Measurements from ENCODE around the gene VRK1.

VRK1 gene

GRCh38 chr14:96792591-96792990 is 4.6 kb upstream of the VRK1 start:
- no peak for DNase-seq

DNA sequence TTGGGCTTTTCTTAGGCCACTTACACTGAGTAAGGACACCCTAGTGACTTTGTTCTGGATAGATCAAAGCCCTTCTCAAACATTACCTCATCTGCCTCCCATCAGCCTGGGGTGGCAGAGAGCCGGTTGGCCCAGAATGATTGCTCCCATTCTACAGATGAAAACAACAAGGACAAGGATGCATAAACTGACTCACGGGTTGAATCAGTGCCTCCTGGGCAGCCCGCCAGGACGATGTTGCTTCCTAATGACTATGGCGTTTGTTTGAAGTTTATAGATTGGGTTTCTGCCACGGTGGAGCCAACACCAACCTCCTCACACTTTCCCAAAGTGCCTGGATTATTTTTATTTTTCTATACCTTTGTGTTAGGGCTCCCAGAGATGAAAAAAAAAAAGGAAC is 3.6 kb upstream of the VRK1 start:
- no peak for DNase-seq

GRCh38 chr14:96795109-96795828 is 1.9 kb upstream of the VRK1 start:
- DNase-seq: no peak

DNA sequence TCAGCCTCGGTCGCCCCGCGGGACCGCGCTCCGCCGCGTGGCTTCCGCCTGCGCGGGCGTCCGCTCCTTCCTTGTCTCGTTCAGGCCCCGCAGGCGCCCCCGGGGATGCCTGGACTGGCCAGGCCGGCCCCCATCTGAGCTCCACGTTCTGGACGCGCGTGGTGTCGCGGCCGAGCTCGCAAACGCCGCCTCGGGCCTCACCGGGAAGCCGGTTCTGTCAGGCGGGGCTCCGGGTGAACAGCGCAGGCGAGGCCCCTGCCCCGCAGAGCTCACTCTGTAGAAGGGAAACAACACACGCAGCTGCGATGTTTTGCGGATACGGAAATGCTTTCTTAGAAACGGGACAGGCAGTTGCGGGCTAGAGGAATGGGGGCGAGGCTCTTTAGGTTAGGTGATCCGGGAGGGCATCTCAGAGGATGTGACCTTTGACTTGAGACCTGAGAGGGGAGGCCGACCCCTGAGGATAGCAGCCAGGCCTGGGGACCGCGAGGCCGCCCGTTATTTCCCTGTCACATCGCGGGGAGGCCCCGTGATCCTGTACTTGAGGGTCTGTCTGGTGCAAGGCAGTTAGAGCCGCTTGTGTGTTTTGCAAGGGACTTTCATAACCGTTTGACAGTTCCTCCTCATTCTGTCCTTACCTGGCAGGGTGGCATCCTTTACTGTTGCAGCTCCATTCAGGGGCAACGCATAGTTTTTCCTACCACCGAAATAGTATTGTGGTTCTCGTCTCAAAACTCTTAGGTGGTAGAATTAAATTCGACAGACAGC is 584 bp downstream of the VRK1 start:
- DNase-seq: peak; percentile 28

GRCh38 chr14:96798956-96799355 is 1.8 kb downstream of the VRK1 start:
- DNase-seq: no peak

DNA sequence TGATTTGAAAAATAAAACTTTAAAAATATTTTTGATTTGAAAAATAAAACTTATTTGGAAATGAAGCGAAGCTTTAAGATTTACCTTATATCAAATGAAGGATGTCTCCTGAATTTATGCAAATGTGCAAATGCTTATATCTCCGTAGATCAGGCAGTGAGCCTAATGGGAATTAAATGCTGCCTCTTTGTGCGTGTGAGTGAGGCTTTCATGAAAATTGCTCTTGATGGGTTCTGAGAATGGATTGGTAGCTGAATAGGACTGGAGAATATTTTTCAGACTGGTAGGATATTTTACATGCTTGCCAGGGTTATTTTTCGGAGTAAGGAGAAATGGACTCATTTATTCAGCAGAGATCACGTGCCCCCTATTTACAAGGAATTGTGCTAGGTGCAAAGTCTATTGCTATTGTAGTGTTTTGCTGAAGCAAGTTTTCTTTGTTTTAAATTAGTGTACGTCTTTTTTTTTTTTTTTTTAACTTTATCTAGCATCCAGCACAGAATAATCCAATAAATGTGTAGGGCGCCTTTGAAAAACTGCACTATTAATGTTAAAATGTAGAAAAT is 2.4 kb downstream of the VRK1 start:
- DNase-seq: no peak

DNA sequence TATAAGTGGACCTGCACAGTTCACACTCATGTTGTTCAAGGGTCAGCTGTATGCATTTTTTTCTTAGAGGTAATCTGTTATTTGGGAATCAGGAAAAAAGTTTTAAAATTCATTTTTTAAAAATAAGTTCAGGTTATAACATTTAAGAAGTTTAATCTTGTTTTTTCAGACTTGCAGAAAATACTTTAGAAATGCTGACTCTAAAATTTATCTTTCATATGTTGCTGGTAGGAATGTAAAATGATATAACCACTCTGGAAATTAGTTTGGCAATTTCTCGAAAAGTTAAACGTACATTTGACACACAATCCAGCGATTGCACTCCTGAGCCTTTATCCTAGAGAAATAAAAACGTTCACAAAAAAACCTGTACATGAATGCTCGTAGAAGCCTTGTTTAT is 4.7 kb downstream of the VRK1 start:
- DNase-seq: no peak

DNA sequence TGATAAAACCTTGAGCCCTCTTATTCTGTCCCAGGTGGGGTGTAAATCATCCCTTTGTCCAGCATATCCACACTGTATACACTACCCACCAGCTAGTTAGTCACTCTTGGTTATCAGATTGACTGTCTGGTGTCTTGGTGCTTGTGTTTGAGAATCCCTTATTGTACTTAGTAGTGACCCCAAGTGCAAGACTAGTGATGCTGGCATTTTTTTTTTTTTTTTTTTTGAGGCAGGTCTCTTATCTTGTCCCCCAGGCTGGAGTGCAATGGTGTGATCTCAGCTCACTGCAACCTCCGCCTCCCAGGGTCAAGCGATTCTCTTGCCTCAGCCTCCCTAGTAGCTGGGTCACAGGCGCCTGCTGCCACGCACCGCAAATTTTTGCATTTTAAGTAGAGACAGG is 5.8 kb downstream of the VRK1 start:
- DNase-seq: no peak

- DNase-seq: no peak
These were observed 6.8 kb downstream of the VRK1 start for GRCh38 chr14:96803958-96804357.

DNA sequence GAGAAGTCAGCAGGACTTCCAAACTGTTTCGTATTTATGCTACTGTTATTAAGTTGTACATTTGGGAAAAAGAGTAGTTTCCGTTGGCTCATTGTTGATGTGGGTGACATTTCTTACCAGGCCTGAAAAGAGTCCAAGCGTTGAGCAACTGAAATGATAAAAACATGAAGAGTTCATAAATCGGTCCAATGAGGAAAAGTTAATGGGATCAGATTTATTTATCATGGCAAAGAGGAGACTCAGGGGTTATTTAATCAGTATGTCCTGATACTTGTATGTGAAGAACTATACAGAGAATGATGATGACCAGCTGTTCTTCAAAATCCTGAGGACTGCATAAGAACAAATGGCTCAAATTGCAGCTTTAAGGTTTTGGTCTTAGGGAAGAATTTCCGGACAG is 7.7 kb downstream of the VRK1 start:
- no peak for DNase-seq

DNA sequence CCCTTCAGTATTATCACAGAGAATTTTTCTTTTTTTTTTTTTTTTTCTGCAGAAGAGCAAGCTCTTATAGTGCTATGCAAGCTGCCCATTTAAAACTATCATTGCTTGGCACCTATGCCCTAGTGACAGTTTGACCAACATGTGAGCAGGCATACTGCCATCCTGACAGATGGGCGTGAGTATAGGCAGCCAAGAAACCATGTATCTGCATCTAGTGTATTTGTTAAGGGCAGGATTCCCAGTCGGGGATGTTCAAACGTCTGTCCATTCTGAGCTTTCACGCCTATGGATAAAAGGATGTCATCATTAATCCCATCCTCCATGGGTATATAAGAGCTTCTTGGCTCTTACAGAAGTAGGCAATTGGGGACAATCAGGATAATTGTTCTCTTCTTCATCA is 8.8 kb downstream of the VRK1 start:
- no peak for DNase-seq

DNA sequence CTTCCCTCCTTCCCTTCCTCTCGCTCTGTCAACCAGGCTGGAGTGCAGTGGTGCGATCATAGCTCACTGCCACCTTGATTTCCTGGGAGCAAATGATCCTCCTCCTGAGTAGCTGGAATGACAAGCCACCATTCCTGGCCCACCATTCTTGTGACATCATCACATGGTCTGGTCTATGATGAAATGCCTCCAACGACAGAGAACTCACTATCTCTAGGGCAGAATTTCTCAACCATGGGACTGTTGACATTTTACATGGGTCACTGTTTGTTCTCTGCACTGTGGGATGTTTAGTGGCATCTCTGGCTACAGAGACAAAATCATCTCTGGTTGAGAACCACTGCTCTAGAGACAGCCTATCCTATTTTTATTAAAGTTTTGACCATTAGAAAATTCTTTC is 9.7 kb downstream of the VRK1 start:
- no peak for DNase-seq

DNA sequence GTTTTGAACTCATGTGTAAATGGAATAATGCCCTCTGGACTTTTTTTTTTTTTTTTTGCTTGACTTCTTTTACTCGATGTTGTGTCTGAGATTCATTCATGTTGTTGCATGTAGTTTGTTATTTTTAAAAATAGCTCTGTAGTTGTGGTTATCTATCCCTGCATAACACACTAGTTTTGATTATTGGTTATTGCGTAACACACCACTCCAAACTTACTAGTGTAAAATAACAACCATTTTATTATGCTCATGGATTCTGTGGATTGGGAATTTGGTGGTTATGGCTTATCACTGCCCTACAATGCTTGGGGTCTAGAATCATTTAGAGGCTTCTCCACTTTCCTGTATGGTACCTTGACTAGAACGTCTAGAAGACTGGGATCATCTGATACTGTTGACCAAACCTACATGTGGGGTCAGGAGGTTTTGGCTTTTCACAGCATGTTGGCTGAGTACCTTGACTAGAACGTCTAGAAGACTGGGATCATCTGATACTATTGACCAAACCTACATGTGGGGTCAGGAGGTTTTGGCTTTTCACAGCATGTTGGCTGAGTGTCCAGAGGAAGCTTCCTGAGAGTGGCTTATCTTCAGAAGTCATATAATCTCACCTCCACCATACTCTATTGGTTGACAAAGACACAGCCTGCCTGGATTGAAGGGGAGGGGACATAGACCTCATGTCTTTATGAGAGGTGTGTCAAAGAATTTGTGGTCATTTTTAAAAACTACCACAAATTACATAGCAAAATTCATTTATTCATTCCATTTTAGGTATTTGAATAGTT is 11.6 kb downstream of the VRK1 start:
- no peak for DNase-seq

- no peak for DNase-seq
These were observed 14.1 kb downstream of the VRK1 start for GRCh38 chr14:96811265-96811664.

DNA sequence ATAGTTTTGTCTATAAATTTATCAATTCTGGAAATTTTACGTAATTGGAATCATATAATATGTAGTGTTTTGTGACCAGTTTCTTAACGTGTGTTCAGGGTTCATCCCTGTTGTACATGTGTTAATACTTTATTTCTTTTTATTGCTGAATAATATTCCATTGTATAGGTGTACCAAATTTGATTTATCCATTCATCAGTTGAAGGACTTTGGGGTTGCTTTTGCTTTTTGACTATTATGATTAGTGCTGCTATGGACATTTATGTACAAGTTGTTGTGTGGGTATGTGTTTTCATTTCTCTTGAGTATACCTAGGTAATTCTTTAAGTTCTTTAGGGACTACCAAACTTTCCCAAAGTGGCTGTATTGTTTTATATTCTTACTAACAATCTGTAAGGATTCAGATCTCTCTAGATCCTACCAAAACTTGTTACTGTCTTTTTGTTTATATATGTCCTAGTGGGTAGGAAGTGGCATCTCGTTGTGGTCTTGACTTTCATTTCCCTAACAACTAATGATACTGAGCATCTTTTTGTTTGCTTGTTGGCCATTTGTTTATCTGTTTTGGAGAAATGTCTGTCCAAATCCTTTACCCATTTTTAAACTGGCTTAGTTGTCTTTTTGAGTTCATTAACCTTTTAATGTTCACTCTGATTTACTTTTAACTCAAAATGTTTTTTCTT is 14.9 kb downstream of the VRK1 start:
- DNase-seq: no peak

DNA sequence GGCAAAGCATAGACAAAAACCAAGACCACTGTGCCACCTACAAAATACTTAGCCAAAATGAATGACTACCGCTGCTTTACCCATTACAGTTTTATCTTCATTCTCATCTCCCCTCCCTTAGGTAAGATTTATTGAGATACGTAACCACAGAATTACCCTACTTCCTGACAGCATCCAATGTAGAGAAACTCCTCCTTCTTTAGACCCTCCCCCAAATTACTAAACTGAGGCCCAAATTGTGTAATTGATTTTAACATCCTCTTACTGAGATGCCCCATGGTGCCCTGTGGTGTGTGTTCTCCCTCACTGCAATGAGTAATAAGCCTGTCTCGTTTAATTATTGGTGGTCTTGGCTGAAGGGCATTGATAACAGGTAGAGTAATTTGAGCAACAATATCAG is 19.1 kb downstream of the VRK1 start:
- DNase-seq: no peak

GRCh38 chr14:96817750-96818666 is 20.8 kb downstream of the VRK1 start:
- DNase-seq: no peak

- no peak for DNase-seq
These were observed 24.3 kb downstream of the VRK1 start for GRCh38 chr14:96821501-96821900.

DNA sequence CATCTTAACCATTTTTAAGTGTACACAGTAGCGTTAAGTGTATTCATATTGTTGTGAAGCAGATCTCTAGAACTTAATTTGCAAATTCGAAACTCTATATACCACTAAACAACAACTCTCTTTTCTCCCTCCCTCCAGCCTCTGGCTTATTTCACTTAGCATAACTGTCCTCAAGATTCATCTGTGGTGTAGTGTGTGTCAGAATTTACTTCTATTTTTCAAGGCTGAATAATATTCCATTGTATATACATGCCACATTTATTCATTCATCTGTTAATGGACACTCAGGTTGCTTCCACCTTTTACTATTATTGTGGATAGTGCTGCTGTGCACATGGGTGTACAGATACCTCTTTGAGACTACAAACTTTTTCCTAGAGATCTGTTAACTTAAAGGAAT is 26.5 kb downstream of the VRK1 start:
- DNase-seq: no peak

GRCh38 chr14:96824283-96824682 is 27.1 kb downstream of the VRK1 start:
- no peak for DNase-seq

- no peak for DNase-seq
These were observed 29.6 kb downstream of the VRK1 start for GRCh38 chr14:96826818-96827217.

- DNase-seq: no peak
These were observed 30.1 kb downstream of the VRK1 start for GRCh38 chr14:96827290-96827689.

Measured in stimulated activated CD4-positive, alpha-beta T cell treated with anti-CD3 and anti-CD28 coated beads, Interleukin-1b, Interleukin-23, amount 100 ng/mL, for 48 hours (primary cell).